GM21723 (cell line): ENCODE results near the gene HBZ.
"Not testable (repeated sequence)": the region's sequence is repeated elsewhere in the genome, so short reads cannot be mapped to it uniquely, and the experiment has no call there.

Experiments used
- ATAC-seq: cut with Tn5 transposase; IDR thresholded peaks from one replicate; pipeline ENCODE4 v1.9.1; 2021; ENCODE audit warnings: mild to moderate bottlenecking, moderate library complexity; ENCODE audit not compliant: unreplicated experiment

The HBZ gene

DNA sequence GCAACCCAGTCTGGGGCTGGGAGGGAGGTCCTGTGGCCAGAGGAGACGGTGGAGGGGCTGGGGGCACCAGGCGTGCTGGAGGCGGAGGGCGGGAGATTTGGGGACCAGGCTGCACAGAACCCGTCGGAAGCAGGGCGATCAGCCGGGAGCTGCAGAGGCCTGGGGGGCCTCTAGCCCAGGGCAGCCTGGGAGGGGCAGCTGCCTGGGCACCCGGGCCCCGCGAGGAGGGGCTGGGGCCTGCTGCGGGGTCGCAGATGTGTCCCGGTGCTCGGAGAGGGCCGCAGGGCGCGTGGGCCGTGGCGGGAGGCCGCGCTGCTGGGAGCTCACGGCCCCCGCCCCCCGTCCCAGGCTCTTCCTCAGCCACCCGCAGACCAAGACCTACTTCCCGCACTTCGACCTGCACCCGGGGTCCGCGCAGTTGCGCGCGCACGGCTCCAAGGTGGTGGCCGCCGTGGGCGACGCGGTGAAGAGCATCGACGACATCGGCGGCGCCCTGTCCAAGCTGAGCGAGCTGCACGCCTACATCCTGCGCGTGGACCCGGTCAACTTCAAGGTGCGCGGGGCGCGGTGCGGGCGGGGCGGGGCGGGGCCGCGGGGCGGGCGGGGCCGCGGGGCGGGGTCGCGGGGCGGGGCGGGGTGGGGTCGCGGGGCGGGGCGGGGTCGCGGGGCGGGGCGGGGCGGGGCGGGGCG, 11.8 kb downstream of the HBZ start:
- ATAC-seq, result not testable (repeated sequence)

DNA sequence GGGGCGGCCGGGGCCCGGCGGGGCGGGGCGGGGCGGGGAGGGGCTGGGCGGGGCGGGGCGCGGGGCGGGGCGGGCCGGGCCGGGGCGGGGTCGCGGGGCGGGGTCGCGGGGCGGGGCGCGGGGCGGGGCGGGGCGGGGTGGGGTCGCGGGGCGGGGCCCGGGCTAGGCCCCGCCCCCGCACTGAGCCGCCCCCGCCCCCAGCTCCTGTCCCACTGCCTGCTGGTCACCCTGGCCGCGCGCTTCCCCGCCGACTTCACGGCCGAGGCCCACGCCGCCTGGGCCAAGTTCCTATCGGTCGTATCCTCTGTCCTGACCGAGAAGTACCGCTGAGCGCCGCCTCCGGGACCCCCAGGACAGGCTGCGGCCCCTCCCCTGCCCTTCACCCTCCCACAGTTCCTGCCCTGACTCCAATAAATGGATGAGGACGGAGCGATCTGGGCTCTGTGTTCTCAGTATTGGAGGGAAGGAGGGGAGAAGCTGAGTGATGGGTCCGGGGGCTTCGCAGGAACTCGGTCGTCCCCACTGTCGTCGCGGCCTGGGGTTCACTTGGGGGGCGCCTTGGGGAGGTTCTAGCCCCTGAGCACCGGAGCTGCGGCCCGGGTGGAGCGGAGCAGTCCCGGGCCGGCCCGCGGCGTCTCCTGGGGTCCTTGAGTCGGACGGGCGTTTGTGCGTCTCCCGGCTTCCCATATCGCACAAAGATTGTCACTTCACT, 12.5 kb downstream of the HBZ start:
- no peak for ATAC-seq

DNA sequence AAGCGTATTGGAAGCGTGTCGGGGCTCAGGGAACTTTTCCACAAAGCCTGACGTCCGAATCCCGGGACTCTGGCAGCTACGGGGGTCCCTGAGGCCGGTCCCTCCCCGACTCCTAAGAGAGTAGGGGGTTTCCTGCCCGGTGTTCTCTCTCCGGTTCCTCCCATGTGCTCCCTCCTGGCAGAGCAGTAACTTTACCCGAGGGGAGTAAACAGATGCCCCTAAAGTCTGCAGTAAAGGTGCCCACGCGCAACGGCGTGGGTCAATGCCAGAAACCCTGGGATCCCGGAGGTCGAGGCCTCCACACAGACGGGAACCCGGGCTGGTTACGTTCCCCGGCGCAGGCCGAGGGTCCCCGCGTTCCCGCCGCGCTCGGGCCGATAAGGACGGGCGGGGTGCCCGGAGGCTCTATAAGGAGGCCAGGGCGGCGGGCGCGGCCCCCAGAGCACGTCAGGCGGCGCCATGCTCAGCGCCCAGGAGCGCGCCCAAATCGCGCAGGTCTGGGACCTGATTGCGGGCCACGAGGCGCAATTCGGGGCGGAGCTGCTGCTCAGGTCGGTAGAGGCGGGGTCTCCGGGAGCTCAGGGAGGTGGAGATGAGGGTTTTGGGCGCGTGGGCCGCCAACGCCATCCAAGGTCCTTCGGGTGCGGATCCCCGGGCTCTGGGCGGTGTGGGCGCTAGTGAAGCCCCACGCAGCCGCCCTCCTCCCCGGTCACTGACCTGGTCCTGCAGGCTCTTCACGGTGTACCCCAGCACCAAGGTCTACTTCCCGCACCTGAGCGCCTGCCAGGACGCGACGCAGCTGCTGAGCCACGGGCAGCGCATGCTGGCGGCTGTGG, 13.3 kb downstream of the HBZ start, which contains the start of gene HBM:
Gene HBM, plus strand, starts transcription at position 440 of the 836 bp plus-strand sequence. Its CDS starts 20 bp downstream, at position 460.
- no peak for ATAC-seq

DNA sequence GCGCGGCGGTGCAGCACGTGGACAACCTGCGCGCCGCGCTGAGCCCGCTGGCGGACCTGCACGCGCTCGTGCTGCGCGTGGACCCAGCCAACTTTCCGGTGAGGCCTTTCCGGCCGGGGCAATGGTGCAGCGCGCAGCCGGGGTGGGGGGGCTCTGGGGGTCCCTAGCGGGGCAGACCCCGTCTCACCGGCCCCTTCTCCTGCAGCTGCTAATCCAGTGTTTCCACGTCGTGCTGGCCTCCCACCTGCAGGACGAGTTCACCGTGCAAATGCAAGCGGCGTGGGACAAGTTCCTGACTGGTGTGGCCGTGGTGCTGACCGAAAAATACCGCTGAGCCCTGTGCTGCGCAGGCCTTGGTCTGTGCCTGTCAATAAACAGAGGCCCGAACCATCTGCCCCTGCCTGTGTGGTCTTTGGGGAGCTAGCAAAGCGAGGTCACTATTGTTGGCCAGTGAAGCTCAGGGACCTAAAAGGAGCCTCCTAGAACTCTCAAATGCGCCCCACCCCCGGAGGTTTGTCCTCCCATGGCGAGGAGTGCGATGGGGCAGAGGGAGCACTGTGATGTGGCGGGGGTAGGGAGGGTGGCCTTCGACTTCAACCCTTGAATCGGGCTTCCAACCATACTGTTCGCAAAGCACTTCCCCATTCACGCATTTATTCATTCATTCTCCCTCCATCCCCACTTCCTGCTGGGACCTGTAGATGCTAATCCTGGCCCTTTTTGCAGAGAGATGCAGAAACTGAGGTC, 14.1 kb downstream of the HBZ start:
- ATAC-seq, result no peak

DNA sequence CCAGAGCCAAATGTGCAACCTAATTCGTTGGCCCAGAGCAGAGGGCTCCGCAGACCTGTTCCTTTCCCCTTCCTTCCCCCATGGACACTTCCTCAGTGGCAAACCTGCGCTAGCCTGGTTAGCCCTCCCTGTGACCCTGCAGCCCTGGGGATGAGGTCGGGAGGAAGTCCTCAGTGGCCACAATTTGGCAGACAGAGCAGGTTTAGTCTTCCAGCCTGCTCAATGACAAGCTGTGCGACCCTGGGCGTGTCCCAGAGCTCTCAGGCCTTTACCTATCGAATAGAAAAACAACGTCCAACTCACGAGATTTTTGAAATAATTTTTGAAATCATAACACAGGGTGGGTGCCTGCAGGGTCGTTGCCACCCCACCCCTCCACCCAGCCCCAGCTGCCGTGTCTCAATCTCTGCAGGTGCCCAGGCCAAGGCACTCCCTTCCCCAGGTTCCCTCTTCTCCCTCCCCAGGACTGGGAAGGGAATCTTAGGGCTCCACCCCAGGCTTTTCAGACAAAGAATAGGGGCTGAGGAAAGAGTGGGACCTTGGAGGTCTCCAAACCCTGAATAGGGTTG, 14.8 kb downstream of the HBZ start:
- ATAC-seq, result no peak

DNA sequence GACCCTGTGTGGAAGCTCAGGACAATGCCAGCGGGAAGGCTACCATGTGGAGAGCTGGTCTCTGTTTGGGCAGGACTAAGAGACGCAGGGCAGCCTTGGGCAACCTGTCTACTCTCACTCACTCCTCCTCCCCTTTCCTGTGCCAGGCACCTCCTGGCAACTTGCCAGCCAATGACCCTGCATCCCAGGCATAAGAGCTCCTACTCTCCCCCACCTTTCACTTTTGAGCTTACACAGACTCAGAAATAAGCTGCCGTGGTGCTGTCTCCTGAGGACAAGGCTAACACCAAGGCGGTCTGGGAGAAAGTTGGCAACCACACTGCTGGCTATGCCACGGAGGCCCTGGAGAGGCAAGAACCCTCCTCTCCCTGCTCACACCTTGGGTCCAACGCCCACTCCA, 16.0 kb downstream of the HBZ start:
- ATAC-seq, result no peak

DNA sequence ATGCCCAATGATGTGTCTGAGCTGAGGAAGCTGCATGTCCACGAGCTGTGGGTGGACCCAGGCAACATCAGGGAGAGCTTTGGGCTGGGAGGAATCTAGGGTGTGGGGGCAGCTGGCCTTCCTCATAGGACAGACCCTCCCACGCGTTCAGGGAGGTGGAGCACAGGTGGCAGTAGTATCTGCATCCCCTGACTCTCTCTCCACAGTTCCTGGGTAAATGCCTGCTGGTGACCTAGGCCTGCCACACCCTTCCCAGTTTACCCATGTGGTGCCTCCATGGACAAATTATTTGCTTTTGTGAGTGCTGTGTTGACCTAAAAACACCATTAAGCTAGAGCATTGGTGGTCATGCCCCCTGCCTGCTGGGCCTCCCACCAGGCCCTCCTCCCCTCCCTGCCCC, 16.6 kb downstream of the HBZ start:
- ATAC-seq, result no peak

DNA sequence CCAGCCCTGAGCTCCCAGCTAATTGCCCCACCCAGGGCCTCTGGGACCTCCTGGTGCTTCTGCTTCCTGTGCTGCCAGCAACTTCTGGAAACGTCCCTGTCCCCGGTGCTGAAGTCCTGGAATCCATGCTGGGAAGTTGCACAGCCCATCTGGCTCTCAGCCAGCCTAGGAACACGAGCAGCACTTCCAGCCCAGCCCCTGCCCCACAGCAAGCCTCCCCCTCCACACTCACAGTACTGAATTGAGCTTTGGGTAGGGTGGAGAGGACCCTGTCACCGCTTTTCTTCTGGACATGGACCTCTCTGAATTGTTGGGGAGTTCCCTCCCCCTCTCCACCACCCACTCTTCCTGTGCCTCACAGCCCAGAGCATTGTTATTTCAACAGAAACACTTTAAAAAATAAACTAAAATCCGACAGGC, 17.7 kb downstream of the HBZ start:
- not testable (repeated sequence) for ATAC-seq

DNA sequence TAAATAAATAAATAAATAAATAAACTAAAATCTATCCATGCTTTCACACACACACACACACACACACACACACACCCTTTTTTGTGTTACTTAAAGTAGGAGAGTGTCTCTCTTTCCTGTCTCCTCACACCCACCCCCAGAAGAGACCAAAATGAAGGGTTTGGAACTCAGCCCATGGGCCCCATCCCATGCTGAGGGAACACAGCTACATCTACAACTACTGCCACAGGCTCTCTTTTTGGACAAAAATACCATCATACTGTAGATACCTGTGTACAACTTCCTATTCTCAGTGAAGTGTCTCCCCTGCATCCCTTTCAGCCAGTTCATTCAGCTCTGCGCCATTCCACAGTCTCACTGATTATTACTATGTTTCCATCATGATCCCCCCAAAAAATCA, 18.3 kb downstream of the HBZ start:
- ATAC-seq, result no peak

DNA sequence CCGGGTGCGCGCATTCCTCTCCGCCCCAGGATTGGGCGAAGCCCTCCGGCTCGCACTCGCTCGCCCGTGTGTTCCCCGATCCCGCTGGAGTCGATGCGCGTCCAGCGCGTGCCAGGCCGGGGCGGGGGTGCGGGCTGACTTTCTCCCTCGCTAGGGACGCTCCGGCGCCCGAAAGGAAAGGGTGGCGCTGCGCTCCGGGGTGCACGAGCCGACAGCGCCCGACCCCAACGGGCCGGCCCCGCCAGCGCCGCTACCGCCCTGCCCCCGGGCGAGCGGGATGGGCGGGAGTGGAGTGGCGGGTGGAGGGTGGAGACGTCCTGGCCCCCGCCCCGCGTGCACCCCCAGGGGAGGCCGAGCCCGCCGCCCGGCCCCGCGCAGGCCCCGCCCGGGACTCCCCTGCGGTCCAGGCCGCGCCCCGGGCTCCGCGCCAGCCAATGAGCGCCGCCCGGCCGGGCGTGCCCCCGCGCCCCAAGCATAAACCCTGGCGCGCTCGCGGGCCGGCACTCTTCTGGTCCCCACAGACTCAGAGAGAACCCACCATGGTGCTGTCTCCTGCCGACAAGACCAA, 20.0 kb downstream of the HBZ start, which contains the start of gene HBA2:
Gene HBA2, plus strand, starts transcription at position 503 of the 568 bp plus-strand sequence. Its CDS starts 37 bp downstream, at position 540.
- not testable (repeated sequence) for ATAC-seq

DNA sequence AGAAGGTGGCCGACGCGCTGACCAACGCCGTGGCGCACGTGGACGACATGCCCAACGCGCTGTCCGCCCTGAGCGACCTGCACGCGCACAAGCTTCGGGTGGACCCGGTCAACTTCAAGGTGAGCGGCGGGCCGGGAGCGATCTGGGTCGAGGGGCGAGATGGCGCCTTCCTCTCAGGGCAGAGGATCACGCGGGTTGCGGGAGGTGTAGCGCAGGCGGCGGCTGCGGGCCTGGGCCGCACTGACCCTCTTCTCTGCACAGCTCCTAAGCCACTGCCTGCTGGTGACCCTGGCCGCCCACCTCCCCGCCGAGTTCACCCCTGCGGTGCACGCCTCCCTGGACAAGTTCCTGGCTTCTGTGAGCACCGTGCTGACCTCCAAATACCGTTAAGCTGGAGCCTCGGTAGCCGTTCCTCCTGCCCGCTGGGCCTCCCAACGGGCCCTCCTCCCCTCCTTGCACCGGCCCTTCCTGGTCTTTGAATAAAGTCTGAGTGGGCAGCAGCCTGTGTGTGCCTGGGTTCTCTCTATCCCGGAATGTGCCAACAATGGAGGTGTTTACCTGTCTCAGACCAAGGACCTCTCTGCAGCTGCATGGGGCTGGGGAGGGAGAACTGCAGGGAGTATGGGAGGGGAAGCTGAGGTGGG, 20.9 kb downstream of the HBZ start:
- ATAC-seq, result not testable (repeated sequence)

DNA sequence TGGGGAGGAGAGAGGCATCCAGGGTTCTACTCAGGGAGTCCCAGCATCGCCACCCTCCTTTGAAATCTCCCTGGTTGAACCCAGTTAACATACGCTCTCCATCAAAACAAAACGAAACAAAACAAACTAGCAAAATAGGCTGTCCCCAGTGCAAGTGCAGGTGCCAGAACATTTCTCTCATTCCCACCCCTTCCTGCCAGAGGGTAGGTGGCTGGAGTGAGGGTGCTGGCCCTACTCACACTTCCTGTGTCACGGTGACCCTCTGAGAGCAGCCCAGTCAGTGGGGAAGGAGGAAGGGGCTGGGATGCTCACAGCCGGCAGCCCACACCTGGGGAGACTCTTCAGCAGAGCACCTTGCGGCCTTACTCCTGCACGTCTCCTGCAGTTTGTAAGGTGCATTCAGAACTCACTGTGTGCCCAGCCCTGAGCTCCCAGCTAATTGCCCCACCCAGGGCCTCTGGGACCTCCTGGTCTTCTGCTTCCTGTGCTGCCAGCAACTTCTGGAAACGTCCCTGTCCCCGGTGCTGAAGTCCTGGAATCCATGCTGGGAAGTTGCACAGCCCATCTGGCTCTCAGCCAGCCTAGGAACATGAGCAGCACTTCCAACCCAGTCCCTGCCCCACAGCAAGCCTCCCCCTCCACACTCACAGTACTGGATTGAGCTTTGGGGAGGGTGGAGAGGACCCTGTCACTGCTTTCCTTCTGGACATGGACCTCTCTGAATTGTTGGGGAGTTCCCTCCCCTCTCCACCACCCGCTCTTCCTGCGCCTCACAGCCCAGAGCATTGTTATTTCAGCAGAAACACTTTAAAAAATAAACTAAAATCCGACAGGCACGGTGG, 21.7 kb downstream of the HBZ start:
- ATAC-seq, result not testable (repeated sequence)

DNA sequence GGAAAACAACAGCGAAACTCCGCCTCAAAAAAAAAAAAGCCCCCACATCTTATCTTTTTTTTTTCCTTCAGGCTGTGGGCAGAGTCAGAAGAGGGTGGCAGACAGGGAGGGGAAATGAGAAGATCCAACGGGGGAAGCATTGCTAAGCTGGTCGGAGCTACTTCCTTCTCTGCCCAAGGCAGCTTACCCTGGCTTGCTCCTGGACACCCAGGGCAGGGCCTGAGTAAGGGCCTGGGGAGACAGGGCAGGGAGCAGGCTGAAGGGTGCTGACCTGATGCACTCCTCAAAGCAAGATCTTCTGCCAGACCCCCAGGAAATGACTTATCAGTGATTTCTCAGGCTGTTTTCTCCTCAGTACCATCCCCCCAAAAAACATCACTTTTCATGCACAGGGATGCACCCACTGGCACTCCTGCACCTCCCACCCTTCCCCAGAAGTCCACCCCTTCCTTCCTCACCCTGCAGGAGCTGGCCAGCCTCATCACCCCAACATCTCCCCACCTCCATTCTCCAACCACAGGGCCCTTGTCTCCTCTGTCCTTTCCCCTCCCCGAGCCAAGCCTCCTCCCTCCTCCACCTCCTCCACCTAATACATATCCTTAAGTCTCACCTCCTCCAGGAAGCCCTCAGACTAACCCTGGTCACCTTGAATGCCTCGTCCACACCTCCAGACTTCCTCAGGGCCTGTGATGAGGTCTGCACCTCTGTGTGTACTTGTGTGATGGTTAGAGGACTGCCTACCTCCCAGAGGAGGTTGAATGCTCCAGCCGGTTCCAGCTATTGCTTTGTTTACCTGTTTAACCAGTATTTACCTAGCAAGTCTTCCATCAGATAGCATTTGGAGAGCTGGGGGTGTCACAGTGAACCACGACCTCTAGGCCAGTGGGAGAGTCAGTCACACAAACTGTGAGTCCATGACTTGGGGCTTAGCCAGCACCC, 22.8 kb downstream of the HBZ start:
- no peak for ATAC-seq

DNA sequence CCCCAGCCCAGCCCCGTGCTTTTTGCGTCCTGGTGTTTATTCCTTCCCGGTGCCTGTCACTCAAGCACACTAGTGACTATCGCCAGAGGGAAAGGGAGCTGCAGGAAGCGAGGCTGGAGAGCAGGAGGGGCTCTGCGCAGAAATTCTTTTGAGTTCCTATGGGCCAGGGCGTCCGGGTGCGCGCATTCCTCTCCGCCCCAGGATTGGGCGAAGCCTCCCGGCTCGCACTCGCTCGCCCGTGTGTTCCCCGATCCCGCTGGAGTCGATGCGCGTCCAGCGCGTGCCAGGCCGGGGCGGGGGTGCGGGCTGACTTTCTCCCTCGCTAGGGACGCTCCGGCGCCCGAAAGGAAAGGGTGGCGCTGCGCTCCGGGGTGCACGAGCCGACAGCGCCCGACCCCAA, 23.6 kb downstream of the HBZ start:
- ATAC-seq, result not testable (repeated sequence)

DNA sequence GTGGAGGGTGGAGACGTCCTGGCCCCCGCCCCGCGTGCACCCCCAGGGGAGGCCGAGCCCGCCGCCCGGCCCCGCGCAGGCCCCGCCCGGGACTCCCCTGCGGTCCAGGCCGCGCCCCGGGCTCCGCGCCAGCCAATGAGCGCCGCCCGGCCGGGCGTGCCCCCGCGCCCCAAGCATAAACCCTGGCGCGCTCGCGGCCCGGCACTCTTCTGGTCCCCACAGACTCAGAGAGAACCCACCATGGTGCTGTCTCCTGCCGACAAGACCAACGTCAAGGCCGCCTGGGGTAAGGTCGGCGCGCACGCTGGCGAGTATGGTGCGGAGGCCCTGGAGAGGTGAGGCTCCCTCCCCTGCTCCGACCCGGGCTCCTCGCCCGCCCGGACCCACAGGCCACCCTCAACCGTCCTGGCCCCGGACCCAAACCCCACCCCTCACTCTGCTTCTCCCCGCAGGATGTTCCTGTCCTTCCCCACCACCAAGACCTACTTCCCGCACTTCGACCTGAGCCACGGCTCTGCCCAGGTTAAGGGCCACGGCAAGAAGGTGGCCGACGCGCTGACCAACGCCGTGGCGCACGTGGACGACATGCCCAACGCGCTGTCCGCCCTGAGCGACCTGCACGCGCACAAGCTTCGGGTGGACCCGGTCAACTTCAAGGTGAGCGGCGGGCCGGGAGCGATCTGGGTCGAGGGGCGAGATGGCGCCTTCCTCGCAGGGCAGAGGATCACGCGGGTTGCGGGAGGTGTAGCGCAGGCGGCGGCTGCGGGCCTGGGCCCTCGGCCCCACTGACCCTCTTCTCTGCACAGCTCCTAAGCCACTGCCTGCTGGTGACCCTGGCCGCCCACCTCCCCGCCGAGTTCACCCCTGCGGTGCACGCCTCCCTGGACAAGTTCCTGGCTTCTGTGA, 24.3 kb downstream of the HBZ start, which contains the start of gene HBA1:
Gene HBA1, plus strand, starts transcription at position 204 of the 906 bp plus-strand sequence. Its CDS starts 37 bp downstream, at position 241.
- not testable (repeated sequence) for ATAC-seq

DNA sequence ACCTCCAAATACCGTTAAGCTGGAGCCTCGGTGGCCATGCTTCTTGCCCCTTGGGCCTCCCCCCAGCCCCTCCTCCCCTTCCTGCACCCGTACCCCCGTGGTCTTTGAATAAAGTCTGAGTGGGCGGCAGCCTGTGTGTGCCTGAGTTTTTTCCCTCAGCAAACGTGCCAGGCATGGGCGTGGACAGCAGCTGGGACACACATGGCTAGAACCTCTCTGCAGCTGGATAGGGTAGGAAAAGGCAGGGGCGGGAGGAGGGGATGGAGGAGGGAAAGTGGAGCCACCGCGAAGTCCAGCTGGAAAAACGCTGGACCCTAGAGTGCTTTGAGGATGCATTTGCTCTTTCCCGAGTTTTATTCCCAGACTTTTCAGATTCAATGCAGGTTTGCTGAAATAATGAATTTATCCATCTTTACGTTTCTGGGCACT, 25.0 kb downstream of the HBZ start:
- ATAC-seq, result no peak
